ENCODE measurements around the gene ERGIC2.

Gene ERGIC2, protein sequence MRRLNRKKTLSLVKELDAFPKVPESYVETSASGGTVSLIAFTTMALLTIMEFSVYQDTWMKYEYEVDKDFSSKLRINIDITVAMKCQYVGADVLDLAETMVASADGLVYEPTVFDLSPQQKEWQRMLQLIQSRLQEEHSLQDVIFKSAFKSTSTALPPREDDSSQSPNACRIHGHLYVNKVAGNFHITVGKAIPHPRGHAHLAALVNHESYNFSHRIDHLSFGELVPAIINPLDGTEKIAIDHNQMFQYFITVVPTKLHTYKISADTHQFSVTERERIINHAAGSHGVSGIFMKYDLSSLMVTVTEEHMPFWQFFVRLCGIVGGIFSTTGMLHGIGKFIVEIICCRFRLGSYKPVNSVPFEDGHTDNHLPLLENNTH

DNA sequence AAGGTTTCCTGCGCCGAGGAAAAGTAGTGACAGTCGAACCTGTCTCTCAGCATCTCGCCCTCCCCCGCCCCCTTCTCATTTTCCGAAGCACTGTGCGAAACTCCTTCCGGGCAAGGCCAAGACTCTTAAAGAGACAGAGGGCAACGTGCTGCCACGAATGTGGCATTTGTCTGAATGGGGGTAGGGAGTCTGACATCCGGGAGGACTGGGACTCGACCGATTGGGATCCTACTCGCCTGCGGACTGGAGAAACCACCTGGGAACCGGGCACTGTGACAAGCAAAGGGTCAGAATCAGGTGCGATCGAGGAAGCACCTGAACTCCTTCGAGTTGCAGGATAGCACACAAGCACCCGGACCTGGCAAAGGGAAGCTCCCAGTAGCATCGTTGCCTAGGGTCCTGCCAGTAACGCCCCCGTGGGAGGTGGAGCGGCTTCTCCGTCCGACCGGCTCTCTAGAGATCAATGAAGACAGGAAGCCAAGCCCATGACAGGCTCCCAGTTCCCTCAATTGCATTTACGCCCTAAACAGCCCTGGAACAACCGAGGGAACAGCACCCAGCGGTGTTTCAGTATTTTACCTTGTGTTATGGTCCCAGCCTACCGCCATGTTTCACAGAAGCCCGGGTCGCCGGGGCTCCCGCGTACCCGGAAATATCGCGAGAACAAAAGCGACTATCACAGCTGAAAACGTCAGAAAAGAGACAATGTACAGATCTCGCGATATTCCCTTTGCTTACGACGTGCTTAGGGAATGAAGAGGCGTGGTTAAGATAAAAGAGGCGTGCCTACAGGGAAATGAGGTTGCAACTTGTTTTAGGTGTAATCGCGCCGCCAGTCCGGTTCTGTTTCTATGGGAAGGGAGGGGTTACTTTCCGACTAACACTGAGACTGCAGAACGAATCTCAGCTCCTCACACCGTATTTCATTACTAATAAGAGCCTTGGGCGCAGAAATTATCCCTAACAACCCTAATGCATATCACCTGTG, at the start of gene ERGIC2:
TSS of gene ERGIC2 (minus strand) at position 637 of the 988 bp plus-strand sequence. CDS start 9,539 bp downstream, outside the sequence.
- Mint-ChIP-seq H3K4me3 (peak within 1 kb of the TSS; percentile 98), H3K36me3 (ENCODE audit: low read depth) (peaks cover 24% of the 10 kb centered on the region), H3K9me3 (no peaks in the 10 kb centered on the region), H3K27me3 (no peaks in the 10 kb centered on the region), H3K27ac (peak within 1 kb of the TSS; percentile 98), H3K4me1 (ENCODE audit: low read depth) (peaks cover 51% of the 10 kb centered on the region)

DNA sequence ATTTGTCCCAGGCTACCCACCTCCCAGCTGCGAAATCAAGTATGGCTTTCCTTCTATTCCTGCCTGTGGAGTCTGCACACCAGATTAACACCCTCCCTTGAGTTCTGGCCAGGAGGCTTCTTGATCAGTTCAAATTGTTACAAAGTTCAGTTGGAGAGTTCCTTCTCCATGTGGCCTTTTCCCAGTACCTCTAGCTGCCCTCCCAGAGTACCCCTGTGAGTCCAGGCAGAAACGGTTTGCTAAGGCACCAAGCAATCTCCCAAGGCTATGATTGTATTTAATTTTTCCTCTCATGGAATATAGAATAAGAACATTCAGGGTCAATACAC, 49.7 kb upstream of the ERGIC2 start:
- Mint-ChIP-seq H3K4me3 (no peak overlapping the region), H3K4me1 (ENCODE audit: low read depth) (peaks cover 3% of the 10 kb centered on the region), H3K27me3 (peaks cover 8% of the 10 kb centered on the region), H3K36me3 (ENCODE audit: low read depth) (no peaks in the 10 kb centered on the region), H3K27ac (no peak overlapping the region), H3K9me3 (no peaks in the 10 kb centered on the region)

GRCh38 chr12:29429999-29430715, 49.2 kb upstream of the ERGIC2 start:
- Mint-ChIP-seq H3K36me3 (ENCODE audit: low read depth) (no peaks in the 10 kb centered on the region), H3K27me3 (peaks cover 8% of the 10 kb centered on the region), H3K4me3 (no peak overlapping the region), H3K9me3 (no peaks in the 10 kb centered on the region), H3K27ac (no peak overlapping the region), H3K4me1 (ENCODE audit: low read depth) (peaks cover 3% of the 10 kb centered on the region)

DNA sequence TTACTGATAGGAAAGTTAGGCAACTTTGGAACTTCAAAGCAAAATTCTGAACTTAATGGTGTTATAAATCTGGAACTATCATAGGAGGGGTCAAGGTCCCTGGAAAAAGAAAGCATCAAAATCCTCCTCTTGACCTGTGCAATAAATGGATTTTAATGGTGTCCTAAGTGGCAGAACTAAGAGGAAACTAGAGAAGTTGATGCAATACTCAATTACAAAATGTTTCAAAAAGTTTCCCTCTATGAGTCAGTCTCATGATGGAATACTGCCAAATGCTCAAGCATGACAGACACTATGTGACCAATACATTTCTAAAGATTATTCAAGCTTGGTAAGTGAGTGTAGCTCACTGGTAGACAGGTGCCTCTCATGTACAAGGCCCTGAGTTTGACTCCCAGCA, 47.7 kb upstream of the ERGIC2 start:
- Mint-ChIP-seq H3K4me1 (ENCODE audit: low read depth) (peaks cover 3% of the 10 kb centered on the region), H3K36me3 (ENCODE audit: low read depth) (no peaks in the 10 kb centered on the region), H3K27me3 (peaks cover 8% of the 10 kb centered on the region), H3K4me3 (no peak overlapping the region), H3K27ac (no peak overlapping the region), H3K9me3 (no peaks in the 10 kb centered on the region)

DNA sequence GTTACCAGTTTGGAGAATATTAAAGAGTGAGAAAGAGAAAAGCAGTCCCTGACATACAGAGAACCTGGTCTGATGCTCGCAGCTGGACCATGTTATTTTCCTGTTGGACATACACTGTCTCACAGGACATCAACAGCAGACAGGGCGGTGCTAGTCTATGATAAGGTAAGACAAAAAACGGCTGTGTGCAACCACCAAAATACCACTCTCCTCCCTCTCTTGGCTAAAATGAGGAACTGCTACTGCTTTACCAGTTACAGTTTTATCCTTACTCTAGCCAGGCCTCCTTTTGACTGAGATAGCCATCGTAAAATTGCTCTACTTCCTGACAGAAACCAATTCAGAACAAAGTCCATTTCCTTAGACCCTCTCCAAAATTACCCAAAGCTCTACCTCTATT, 47.0 kb upstream of the ERGIC2 start:
- peaks cover 13% of the 10 kb centered on the region for H3K27me3 Mint-ChIP-seq
- no peak overlapping the region for H3K4me3 Mint-ChIP-seq
- H3K36me3 Mint-ChIP-seq (ENCODE audit: low read depth), result no peaks in the 10 kb centered on the region
- no peaks in the 10 kb centered on the region for H3K9me3 Mint-ChIP-seq
- H3K27ac Mint-ChIP-seq, result no peak overlapping the region
- peaks cover 3% of the 10 kb centered on the region for H3K4me1 Mint-ChIP-seq (ENCODE audit: low read depth)

DNA sequence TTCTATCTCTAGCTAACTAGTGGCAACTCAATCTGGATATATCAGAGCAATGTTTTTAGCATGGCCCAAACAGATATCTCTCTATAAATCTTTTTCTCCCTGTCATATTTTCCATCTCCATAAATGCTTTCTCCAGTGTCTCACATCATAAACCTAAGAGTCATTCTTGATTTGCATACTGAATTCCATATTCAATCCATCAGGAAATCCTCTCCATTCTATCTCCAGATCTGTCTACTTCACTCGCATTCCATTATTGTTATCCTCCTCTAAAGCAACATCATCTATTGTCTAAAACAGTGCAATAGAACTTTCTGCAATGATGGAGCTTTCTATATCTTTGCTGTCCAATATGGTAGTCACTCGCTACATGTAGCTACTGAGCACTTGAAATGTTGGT, 45.5 kb upstream of the ERGIC2 start:
- Mint-ChIP-seq H3K4me1 (ENCODE audit: low read depth) (peaks cover 3% of the 10 kb centered on the region), H3K27me3 (peaks cover 19% of the 10 kb centered on the region), H3K9me3 (no peaks in the 10 kb centered on the region), H3K4me3 (no peak overlapping the region), H3K36me3 (ENCODE audit: low read depth) (no peaks in the 10 kb centered on the region), H3K27ac (no peak overlapping the region)

- H3K36me3 Mint-ChIP-seq (ENCODE audit: low read depth), result no peaks in the 10 kb centered on the region
- peaks cover 19% of the 10 kb centered on the region for H3K27me3 Mint-ChIP-seq
- no peak overlapping the region for H3K27ac Mint-ChIP-seq
- H3K9me3 Mint-ChIP-seq, result no peaks in the 10 kb centered on the region
- no peak overlapping the region for H3K4me3 Mint-ChIP-seq
- H3K4me1 Mint-ChIP-seq (ENCODE audit: low read depth), result peaks cover 3% of the 10 kb centered on the region
These were observed 44.8 kb upstream of the ERGIC2 start for GRCh38 chr12:29425722-29426121.

DNA sequence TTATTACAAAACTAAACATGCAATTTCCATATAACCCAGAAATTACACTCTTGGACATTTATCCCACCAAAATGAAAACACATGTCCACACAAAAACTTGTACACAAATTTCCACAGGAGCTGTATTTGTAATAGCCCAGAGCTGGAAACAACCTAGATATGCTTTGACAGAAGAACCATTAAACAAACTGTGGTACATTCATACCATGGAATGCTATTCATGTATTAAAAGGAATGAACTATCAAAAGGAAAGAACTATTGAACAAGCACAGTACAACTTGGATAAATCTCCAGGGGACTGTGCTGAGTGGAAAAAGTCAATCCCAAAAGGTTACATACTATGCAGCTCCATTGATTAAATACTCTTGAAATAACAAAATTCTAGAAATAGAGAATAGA, 35.8 kb upstream of the ERGIC2 start:
- Mint-ChIP-seq H3K4me1 (ENCODE audit: low read depth) (no peaks in the 10 kb centered on the region), H3K9me3 (no peaks in the 10 kb centered on the region), H3K27ac (no peak overlapping the region), H3K27me3 (peaks cover 45% of the 10 kb centered on the region), H3K36me3 (ENCODE audit: low read depth) (no peaks in the 10 kb centered on the region), H3K4me3 (no peak overlapping the region)

DNA sequence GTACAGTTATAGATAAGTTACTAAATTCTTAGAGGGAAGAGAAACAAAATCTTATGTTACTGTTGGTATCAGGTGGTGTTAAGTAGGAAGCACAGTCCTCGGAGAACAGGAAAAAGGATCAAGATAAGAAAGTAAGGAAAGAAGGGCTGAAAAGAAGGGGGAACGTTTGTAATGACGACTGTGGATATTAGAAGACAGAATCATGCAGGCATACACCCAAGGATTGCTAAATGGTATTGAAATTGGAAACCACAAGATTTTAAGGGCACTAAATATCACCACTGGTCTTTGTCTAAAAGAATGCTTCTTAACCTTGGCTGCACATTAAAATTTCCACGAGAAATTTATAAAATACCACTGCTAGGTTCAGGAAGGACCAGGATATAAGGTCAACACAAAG, 34.1 kb upstream of the ERGIC2 start:
- H3K27ac Mint-ChIP-seq, result no peak overlapping the region
- no peaks in the 10 kb centered on the region for H3K36me3 Mint-ChIP-seq (ENCODE audit: low read depth)
- no peaks in the 10 kb centered on the region for H3K4me1 Mint-ChIP-seq (ENCODE audit: low read depth)
- no peaks in the 10 kb centered on the region for H3K9me3 Mint-ChIP-seq
- H3K4me3 Mint-ChIP-seq, result no peak overlapping the region
- peaks cover 43% of the 10 kb centered on the region for H3K27me3 Mint-ChIP-seq

- peaks cover 40% of the 10 kb centered on the region for H3K27me3 Mint-ChIP-seq
- no peaks in the 10 kb centered on the region for H3K36me3 Mint-ChIP-seq (ENCODE audit: low read depth)
- no peaks in the 10 kb centered on the region for H3K9me3 Mint-ChIP-seq
- H3K4me3 Mint-ChIP-seq, result no peak overlapping the region
- no peak overlapping the region for H3K27ac Mint-ChIP-seq
- no peaks in the 10 kb centered on the region for H3K4me1 Mint-ChIP-seq (ENCODE audit: low read depth)
These were observed 33.4 kb upstream of the ERGIC2 start for GRCh38 chr12:29414368-29414767.

DNA sequence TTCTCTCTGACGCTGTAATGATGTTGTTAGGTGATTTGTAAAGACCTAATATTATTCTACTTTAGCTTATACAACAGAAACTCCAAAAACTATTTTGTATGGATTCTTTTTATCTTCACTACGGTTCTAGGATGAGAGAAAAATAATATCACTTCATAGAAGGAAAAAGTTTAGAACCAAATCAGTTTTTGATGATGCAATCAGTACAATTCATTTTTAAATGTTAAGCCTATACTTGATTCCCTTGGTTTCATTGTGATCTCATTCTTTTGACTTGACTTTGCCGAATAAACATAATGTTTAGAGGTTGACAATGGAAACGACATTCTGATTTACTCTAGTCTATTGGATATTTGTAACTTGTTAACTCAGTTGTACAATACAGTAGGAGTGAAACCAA, 24.6 kb upstream of the ERGIC2 start:
- H3K27me3 Mint-ChIP-seq, result peaks cover 16% of the 10 kb centered on the region
- H3K4me1 Mint-ChIP-seq (ENCODE audit: low read depth), result no peaks in the 10 kb centered on the region
- no peaks in the 10 kb centered on the region for H3K36me3 Mint-ChIP-seq (ENCODE audit: low read depth)
- H3K27ac Mint-ChIP-seq, result no peak overlapping the region
- H3K4me3 Mint-ChIP-seq, result no peak overlapping the region
- no peaks in the 10 kb centered on the region for H3K9me3 Mint-ChIP-seq

GRCh38 chr12:29403991-29404390, 23.0 kb upstream of the ERGIC2 start:
- Mint-ChIP-seq H3K4me1 (ENCODE audit: low read depth) (no peaks in the 10 kb centered on the region), H3K27ac (no peak overlapping the region), H3K27me3 (peaks cover 23% of the 10 kb centered on the region), H3K9me3 (no peaks in the 10 kb centered on the region), H3K4me3 (no peak overlapping the region), H3K36me3 (ENCODE audit: low read depth) (no peaks in the 10 kb centered on the region)

DNA sequence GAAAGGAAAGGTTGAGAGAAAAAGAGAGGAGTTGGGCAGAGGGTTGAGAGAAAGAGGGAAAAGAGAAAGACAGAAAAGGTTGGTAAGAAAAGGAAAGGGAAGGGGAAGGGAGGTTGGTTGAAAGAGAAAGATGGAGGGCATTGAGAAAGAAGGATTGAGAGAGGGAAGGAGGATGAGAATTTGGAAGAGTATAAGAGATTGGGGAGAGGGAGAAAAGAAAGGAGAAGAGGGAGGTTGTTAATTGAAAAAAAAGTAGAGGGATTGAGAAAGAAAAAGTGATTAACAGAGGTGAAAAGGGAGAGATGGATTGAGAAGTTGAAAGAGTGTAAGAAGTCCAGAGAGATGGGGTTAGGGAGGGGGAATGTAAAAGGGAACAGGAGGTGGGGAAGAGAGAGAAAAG, 21.5 kb upstream of the ERGIC2 start:
- Mint-ChIP-seq H3K27me3 (peaks cover 23% of the 10 kb centered on the region), H3K4me3 (no peak overlapping the region), H3K4me1 (ENCODE audit: low read depth) (no peaks in the 10 kb centered on the region), H3K27ac (no peak overlapping the region), H3K9me3 (no peaks in the 10 kb centered on the region), H3K36me3 (ENCODE audit: low read depth) (no peaks in the 10 kb centered on the region)

GRCh38 chr12:29398495-29398894, 17.5 kb upstream of the ERGIC2 start:
- H3K4me1 Mint-ChIP-seq (ENCODE audit: low read depth), result no peaks in the 10 kb centered on the region
- peaks cover 16% of the 10 kb centered on the region for H3K27me3 Mint-ChIP-seq
- H3K27ac Mint-ChIP-seq, result no peak overlapping the region
- H3K9me3 Mint-ChIP-seq, result no peaks in the 10 kb centered on the region
- H3K36me3 Mint-ChIP-seq (ENCODE audit: low read depth), result no peaks in the 10 kb centered on the region
- no peak overlapping the region for H3K4me3 Mint-ChIP-seq

- peaks cover 16% of the 10 kb centered on the region for H3K27me3 Mint-ChIP-seq
- H3K36me3 Mint-ChIP-seq (ENCODE audit: low read depth), result no peaks in the 10 kb centered on the region
- H3K4me1 Mint-ChIP-seq (ENCODE audit: low read depth), result no peaks in the 10 kb centered on the region
- no peak overlapping the region for H3K27ac Mint-ChIP-seq
- H3K4me3 Mint-ChIP-seq, result no peak overlapping the region
- H3K9me3 Mint-ChIP-seq, result no peaks in the 10 kb centered on the region
These were observed 15.8 kb upstream of the ERGIC2 start for GRCh38 chr12:29396774-29397173.
